H9 (cell line): ENCODE results near the gene ARFGEF2. TPM values are rescaled to one million over a fixed set of nuclear protein-coding genes. Genes with fewer than 3 reads are reported as not detected.

ENCODE experiments used
- DNase-seq: peaks from one replicate; pipeline ENCODE4 v3.0.0-alpha.2; 2017
- H2AFZ ChIP-seq: one replicate; pipeline ENCODE4 v1.6.1; 2013; ENCODE audit warnings: mild to moderate bottlenecking, low read length, control low read depth, moderate library complexity
- H2AK5ac ChIP-seq: 2 replicates; pipeline ENCODE4 v1.6.1; 2013; ENCODE audit warnings: low read length, control low read depth, mixed read lengths; ENCODE audit not compliant: insufficient read length
- H2BK120ac ChIP-seq: one replicate; pipeline ENCODE4 v1.6.1; 2013; ENCODE audit warnings: low read depth, mild to moderate bottlenecking, low read length, control low read depth, inconsistent platforms; ENCODE audit not compliant: poor library complexity, severe bottlenecking
- H2BK12ac ChIP-seq: 2 replicates; pipeline ENCODE4 v1.6.1; 2013; ENCODE audit warnings: low read length, control low read depth, mixed read lengths, low read depth; ENCODE audit not compliant: insufficient read length
- H2BK15ac ChIP-seq: 2 replicates; pipeline ENCODE4 v1.6.1; 2013; ENCODE audit warnings: low read depth, low read length, control low read depth
- H2BK20ac ChIP-seq: one replicate; pipeline ENCODE4 v1.6.1; 2013; ENCODE audit warnings: low read depth, mild to moderate bottlenecking, low read length, control low read depth, inconsistent platforms; ENCODE audit not compliant: poor library complexity, severe bottlenecking
- H2BK5ac ChIP-seq: 2 replicates; pipeline ENCODE4 v1.6.1; 2013; ENCODE audit warnings: low read length, control low read depth, mixed read lengths; ENCODE audit not compliant: insufficient read length
- H3K14ac ChIP-seq: 2 replicates; pipeline ENCODE4 v1.6.1; 2013; ENCODE audit warnings: low read length, control low read depth; ENCODE audit not compliant: insufficient read depth
- H3K18ac ChIP-seq: 2 replicates; pipeline ENCODE4 v1.6.1; 2013; ENCODE audit warnings: low read depth, mild to moderate bottlenecking, mixed read lengths, low read length, control low read depth; ENCODE audit not compliant: insufficient read length
- H3K23ac ChIP-seq: 2 replicates; pipeline ENCODE4 v1.6.1; 2013; ENCODE audit warnings: low read length, control low read depth, mixed read lengths, low read depth; ENCODE audit not compliant: insufficient read length
- H3K23me2 ChIP-seq: 2 replicates; pipeline ENCODE4 v1.6.1; 2013; ENCODE audit warnings: low read depth, mild to moderate bottlenecking, mixed read lengths, low read length, control low read depth; ENCODE audit not compliant: insufficient read length, poor library complexity, severe bottlenecking
- H3K27ac ChIP-seq: 2 replicates; pipeline ENCODE4 v1.5.1; 2013; ENCODE audit warnings: low read length, control low read depth, mixed read lengths, low read depth; ENCODE audit not compliant: insufficient read length
- H3K27me3 ChIP-seq: 2 replicates; pipeline ENCODE4 v1.6.1; 2013; ENCODE audit warnings: low read length, control low read depth, inconsistent platforms; ENCODE audit not compliant: insufficient read depth
- H3K4ac ChIP-seq: 2 replicates; pipeline ENCODE4 v1.6.1; 2013; ENCODE audit warnings: low read depth, mild to moderate bottlenecking, control low read depth, inconsistent platforms, low read length, moderate library complexity
- H3K4me1 ChIP-seq: 2 replicates; pipeline ENCODE4 v1.6.1; 2013; ENCODE audit warnings: low read length, control low read depth, inconsistent platforms; ENCODE audit not compliant: insufficient read depth
- H3K4me2 ChIP-seq: 2 replicates; pipeline ENCODE4 v1.6.1; 2013; ENCODE audit warnings: low read length, control low read depth, mixed read lengths; ENCODE audit not compliant: insufficient read length, insufficient read depth
- H3K56ac ChIP-seq: 2 replicates; pipeline ENCODE4 v1.6.1; 2013; ENCODE audit warnings: low read depth, mild to moderate bottlenecking, mixed read lengths, low read length, control low read depth; ENCODE audit not compliant: insufficient read length
- H3K79me1 ChIP-seq: 2 replicates; pipeline ENCODE4 v1.6.1; 2013; ENCODE audit warnings: low read depth, mild to moderate bottlenecking, moderate library complexity, low read length, control low read depth, inconsistent platforms; ENCODE audit not compliant: insufficient read depth, poor library complexity, severe bottlenecking
- H3K79me2 ChIP-seq: 2 replicates; pipeline ENCODE4 v1.6.1; 2013; ENCODE audit warnings: low read length, control low read depth, inconsistent platforms; ENCODE audit not compliant: insufficient read depth
- H3K9ac ChIP-seq: 2 replicates; pipeline ENCODE4 v1.6.1; 2013; ENCODE audit warnings: low read length, control low read depth, mixed read lengths; ENCODE audit not compliant: insufficient read length; ENCODE audit errors: extremely low read depth
- H3K9me3 ChIP-seq: one replicate; pipeline ENCODE4 v1.6.1; 2013; ENCODE audit warnings: low read depth, low read length, inconsistent platforms; ENCODE audit not compliant: control insufficient read depth
- H3T11ph ChIP-seq: one replicate; pipeline ENCODE4 v1.6.1; 2013; ENCODE audit warnings: mild to moderate bottlenecking, low read length, control low read depth, inconsistent platforms
- H4K20me1 ChIP-seq: one replicate; pipeline ENCODE4 v1.6.1; 2013; ENCODE audit not compliant: control insufficient read depth, insufficient read length, insufficient read depth
- H4K5ac ChIP-seq: 2 replicates; pipeline ENCODE4 v1.6.1; 2013; ENCODE audit warnings: low read depth, mild to moderate bottlenecking, mixed read lengths, low read length, control low read depth; ENCODE audit not compliant: insufficient read length
- H4K8ac ChIP-seq: replicated peaks from 2 replicates; pipeline ENCODE4 v1.6.1; 2013; ENCODE audit warnings: low read length, control low read depth, mixed read lengths, low read depth; ENCODE audit not compliant: insufficient read length
- H4K91ac ChIP-seq: 2 replicates; pipeline ENCODE4 v1.6.1; 2013; ENCODE audit warnings: low read depth, mild to moderate bottlenecking, moderate library complexity, mixed read lengths, low read length, control low read depth; ENCODE audit not compliant: insufficient read length
- H3K27ac Mint-ChIP-seq, 3 experiments: 2 replicates in 2 of 3; 3 replicates in 1 of 3; pipeline ENCODE4 v1.8.0; 2020 to 2021; ENCODE audit warnings: mixed read lengths in 3 of 3, mild to moderate bottlenecking in 1 of 3, moderate library complexity in 1 of 3
- H3K27me3 Mint-ChIP-seq: 2 replicates; pipeline ENCODE4 v1.8.0; 2021; ENCODE audit warnings: low read depth, mild to moderate bottlenecking, moderate library complexity, mixed read lengths
- H3K36me3 Mint-ChIP-seq, 3 experiments: 2 replicates in 2 of 3; 3 replicates in 1 of 3; pipeline ENCODE4 v1.8.0; 2020 to 2021; ENCODE audit warnings: low read depth in 3 of 3, mixed read lengths in 3 of 3; ENCODE audit not compliant: insufficient read depth in 1 of 3
- H3K4me1 Mint-ChIP-seq, 2 experiments: 2 replicates each; pipeline ENCODE4 v1.8.0; 2020; ENCODE audit warnings: mixed read lengths in 2 of 2
- H3K4me3 Mint-ChIP-seq, 2 experiments: 2 replicates in 1 of 2; 3 replicates in 1 of 2; pipeline ENCODE4 v1.8.0; 2020 to 2021; ENCODE audit warnings: mild to moderate bottlenecking in 2 of 2, mixed read lengths in 2 of 2, moderate library complexity in 1 of 2
- H3K9me3 Mint-ChIP-seq, 2 experiments: 2 replicates in 1 of 2; 3 replicates in 1 of 2; pipeline ENCODE4 v1.8.0; 2020; ENCODE audit warnings: mild to moderate bottlenecking in 2 of 2, mixed read lengths in 2 of 2, moderate library complexity in 1 of 2
- CTCF ChIP-seq: fragments of 200-600 bp; sonication (generic); conservative IDR thresholded peaks from 3 replicates; pipeline ENCODE4 v1.8.0; 2021; ENCODE audit warnings: antibody characterized with exemption, mild to moderate bottlenecking
- WGBS: extraction: QIAGEN DNeasy Blood & Tissue Kit; methylation state at CpG from one replicate; pipeline ENCODE4 v1.1.7; 2013; ENCODE audit warnings: missing lambda C conversion rate, low lambda C conversion rate, mixed read lengths; ENCODE audit not compliant: insufficient read length; ENCODE audit errors: extremely low coverage; 5-methylcytosine and 5-hydroxymethylcytosine counted together
- total RNA-seq: library from RNA; stranded (reverse); gene quantifications from 2 replicates; pipeline ENCODE4 v1.2.1, GENCODE V29; 2021

The ARFGEF2 gene
- total RNA-seq, 1 experiment from 2014 or later, result 16.6 TPM

- no peak overlapping the region for H2BK120ac ChIP-seq
- no peak overlapping the region for H3K27ac Mint-ChIP-seq
- H2AFZ ChIP-seq, result no peak overlapping the region
- H2BK15ac ChIP-seq, result no peak overlapping the region
- H4K5ac ChIP-seq, result no peak overlapping the region
- H3K4me2 ChIP-seq, result no peak overlapping the region
- no peaks in the 10 kb centered on the region for H3K9me3 ChIP-seq
- no peak overlapping the region for H3K18ac ChIP-seq
- TF ChIP-seq CTCF, result no peak
- no peak for DNase-seq
- H2AK5ac ChIP-seq, result no peak overlapping the region
- no peaks in the 10 kb centered on the region for H3K4me1 Mint-ChIP-seq
- H3K9me3 Mint-ChIP-seq, result no peaks in the 10 kb centered on the region; a peak in 1 of 5 replicates
- no peaks in the 10 kb centered on the region for H3K36me3 Mint-ChIP-seq
- H3K23ac ChIP-seq, result no peak overlapping the region
- no peak overlapping the region for H2BK12ac ChIP-seq
- no peak overlapping the region for H3K4me3 Mint-ChIP-seq
- no peak overlapping the region for H2BK20ac ChIP-seq
- no peak overlapping the region for H3K14ac ChIP-seq
- no peaks in the 10 kb centered on the region for H3K4me1 ChIP-seq
- H3K4ac ChIP-seq, result no peak overlapping the region
- no peaks in the 10 kb centered on the region for H3K79me2 ChIP-seq
- H3K9ac ChIP-seq, result no peak overlapping the region
- H3K27me3 Mint-ChIP-seq, result peaks cover 31% of the 10 kb centered on the region
- H4K20me1 ChIP-seq, result no peaks in the 10 kb centered on the region
- no peak overlapping the region for H2BK5ac ChIP-seq
- H3K23me2 ChIP-seq, result no peaks in the 10 kb centered on the region
- no peak overlapping the region for H4K91ac ChIP-seq
- H4K8ac ChIP-seq, result no peak overlapping the region
- no peak overlapping the region for H3T11ph ChIP-seq
- H3K27me3 ChIP-seq, result no peaks in the 10 kb centered on the region
- H3K79me1 ChIP-seq, result no peaks in the 10 kb centered on the region
- H3K27ac ChIP-seq, result no peak overlapping the region
- WGBS, result no CpG with 5 or more reads among the region's 4 CpGs
- H3K56ac ChIP-seq, result no peak overlapping the region
These were observed 30.1 kb upstream of the ARFGEF2 start for GRCh38 chr20:48891235-48892048.
